GM19035 (cell line): ENCODE data around the gene MAST2.
"Not testable (repeated sequence)": the region's sequence is repeated elsewhere in the genome, so short reads cannot be mapped to it uniquely, and the experiment has no call there.

ENCODE experiments used
- ATAC-seq: cut with Tn5 transposase; IDR thresholded peaks from one replicate; pipeline ENCODE4 v1.9.1; 2021; ENCODE audit not compliant: unreplicated experiment

MAST2 gene

GRCh38 chr1:45930258-45931150 lies 127.1 kb downstream of the MAST2 start:
- ATAC-seq: no peak

DNA sequence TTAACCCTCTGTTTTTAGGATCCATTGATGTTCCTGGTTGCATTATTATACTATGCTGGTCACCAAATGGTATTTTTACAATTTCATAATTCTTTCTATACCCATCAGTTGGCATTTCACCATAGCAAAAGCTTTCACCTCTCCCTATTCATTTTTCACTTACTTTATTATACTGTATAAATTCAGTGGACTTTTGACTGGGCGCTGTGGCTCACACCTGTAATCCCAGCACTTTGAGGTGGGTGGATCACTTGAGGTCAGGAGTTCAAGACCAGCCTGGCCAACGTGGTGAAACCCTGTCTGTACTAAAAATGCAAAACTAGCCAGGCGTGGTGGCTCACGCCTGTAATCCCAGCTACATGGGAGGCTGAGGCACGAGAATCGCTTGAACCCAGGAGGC lies 128.8 kb downstream of the MAST2 start:
- ATAC-seq: not testable (repeated sequence)

GRCh38 chr1:45934947-45935346 lies 131.5 kb downstream of the MAST2 start:
- no peak for ATAC-seq

GRCh38 chr1:45938029-45938428 lies 134.6 kb downstream of the MAST2 start:
- ATAC-seq: no peak

DNA sequence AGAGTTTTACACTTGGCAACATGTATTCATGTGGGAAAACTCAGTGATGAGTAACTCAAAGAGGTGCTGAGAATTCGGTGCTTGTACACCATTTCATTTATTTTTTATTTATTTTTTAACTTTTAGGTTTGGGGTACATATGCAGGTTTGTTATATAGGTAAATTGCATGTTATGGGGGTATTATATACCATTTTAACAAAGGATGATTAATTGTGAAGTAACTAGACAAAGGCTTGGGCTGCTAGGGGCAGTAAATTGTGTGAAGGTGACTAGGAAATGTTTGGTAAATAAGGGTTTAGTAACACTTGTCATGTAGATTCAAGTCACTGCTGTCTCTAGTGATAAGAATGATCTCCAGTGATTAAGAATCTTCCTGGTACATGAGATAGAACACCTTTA lies 139.0 kb downstream of the MAST2 start:
- no peak for ATAC-seq

DNA sequence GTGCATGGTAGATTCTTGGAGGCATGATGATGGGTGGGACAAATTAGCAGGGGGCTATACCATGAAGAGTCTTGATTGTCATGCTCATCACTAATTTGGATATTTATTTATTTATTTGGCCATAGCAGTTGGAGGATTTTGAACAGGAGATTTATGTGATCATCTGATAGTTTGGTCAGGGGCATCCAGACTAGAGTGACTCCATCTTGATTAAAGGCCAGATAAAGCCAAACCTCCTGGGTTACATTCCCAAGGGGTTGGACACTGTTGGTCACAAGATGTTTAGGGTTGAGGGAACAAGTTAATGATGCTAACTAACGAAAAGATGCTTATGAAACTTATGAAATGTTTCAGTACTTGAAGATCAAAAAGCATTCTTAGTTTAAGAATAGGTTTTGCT lies 139.8 kb downstream of the MAST2 start:
- ATAC-seq: no peak

- ATAC-seq: no peak
These were observed 142.0 kb downstream of the MAST2 start for GRCh38 chr1:45945426-45945825.

DNA sequence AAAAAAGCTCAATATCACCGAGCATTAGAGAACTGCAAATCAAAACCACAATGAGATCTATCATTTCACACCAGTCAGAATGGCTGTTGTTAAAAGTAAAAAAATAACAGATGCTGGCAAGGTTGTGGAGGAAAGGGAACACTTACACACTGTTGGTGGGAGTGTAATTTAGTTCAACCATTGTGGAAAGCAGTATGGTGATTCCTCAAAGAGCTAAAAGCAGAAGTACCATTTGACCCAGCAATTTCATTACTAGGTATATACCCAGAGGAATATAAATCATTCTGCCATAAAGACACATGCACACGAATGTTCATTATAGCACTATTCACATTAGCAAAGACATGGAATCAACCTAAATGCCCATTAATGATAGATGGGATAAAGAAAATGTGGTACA lies 146.1 kb downstream of the MAST2 start:
- not testable (repeated sequence) for ATAC-seq

- no peak for ATAC-seq
These were observed 148.7 kb downstream of the MAST2 start for GRCh38 chr1:45952072-45952471.

DNA sequence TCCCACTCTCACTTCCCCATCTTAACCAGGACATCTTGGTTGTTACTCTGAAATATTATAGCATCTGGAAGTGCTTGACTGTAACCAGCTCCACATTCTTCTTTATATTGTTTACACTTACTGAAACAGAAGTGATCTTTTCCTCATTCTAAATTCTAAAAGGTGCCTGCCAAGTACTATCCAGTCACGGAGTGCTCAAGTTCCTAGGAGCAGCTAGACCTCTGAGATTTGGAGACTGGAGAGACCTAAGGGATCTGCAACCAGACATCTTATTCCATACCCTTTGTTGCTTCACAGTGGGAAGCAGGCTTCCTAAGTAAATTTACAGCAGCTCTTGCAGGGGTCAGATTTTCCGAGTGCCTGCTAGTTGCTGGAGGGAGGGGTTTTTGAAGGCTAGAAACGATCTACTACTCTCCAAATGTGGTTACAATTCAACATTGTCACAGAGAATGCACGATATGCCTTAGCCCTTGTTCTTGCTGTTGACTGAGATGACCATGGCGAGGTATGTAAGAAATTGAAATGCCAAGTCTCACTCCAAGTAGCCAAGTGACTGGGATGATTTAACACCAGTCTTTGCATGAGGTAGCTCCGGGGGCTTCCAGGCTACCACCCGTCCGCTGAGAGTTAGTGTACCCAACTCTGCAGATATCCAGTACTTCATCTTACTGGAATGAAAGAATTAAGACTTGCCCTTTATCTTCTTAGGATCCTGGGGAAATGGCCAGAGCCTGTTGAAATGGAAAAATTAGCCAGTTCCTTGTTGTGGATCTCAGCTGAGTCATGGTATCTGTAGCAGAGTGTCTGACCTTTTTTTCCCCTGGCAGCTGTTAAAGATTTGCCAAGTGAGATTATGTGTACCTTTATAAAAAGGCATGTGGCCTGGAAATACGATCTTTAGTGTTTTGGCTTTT lies 150.8 kb downstream of the MAST2 start:
- ATAC-seq: no peak

DNA sequence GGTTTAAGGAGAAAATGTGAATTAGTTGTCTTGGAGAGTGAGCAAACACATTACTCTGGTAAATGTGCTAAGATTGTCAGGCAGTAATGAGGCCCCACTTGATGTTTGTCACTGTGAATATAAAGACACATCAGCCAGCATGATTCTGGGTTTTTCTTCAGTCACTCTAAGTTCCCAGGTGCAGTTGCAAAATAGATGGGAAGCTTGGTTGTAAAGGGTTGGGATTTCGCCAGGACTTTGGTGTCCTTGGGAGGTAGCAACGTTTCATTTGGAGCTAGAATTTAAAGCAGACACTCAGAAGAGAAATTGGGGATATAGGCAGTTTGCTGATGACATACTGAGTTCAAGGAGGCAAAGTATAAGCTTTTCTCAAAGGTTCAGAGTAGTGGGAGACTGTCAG lies 154.3 kb downstream of the MAST2 start:
- ATAC-seq: no peak

DNA sequence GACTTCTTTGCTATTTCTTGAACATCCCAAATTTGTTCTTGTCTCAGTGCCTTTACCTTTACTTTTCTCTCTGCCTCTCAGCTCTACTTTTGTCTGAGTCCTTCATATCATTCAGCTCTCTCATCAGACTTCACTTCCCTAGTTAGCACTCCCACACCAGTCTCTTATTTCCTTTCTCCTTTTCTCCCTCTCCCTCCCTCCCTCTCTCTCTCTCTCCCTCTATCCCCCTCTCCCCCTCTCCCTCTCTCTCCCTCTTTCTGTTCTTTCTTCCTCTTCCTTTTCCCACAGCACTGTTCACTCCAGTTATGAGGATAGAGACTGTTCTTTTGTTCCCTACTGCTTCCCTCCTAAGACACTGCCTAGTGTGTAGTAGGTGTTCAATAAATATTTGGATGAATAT lies 154.9 kb downstream of the MAST2 start:
- no peak for ATAC-seq

DNA sequence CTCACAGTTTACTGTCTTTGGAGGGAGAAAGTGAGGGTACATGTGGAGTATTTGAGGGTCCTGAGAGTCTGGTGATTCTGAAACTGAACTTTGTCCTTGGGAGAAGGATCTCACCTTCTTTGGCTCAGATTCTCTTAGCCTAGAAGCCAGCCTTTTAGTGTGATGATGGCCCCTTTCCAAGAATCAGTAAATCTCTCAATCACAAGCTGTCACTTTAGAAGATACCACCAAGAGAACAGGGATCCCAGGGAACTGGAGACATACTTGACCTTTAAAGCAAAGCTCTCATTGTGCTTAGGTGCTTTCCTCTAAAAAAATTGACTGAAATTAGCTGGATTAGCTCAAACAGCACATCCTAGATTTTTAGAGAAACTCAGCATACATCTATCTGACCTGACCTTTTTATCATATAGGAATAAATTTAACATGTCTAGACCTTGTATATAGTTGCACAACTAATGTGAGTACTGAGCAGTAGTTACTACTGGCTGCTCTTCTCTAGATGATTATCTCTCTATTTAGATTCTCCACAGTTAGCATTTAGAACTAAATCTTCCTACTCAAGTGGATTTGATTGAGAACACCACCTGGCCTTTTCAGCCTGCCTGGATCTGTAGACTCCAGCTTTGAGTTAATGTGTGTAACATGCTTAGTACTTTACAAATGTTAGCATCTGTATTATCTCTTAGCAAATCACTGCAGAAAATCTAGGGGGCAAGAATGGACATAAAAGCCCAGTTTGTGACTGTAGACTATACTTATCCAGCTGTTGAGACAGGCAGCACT lies 157.7 kb downstream of the MAST2 start:
- ATAC-seq: no peak

DNA sequence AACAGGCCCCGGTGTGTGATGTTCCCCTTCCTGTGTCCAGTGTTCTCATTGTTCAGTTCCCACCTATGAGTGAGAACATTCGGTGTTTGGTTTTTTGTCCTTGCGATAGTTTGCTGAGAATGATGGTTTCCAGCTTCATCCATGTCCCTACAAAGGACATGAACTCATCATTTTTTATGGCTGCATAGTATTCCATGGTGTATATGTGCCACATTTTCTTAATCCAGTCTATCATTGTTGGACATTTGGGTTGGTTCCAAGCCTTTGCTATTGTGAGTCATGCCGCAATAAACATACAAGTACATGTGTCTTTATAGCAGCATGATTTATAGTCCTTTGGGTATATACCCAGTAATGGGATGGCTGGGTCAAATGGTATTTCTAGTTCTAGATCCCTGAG lies 158.5 kb downstream of the MAST2 start:
- ATAC-seq: not testable (repeated sequence)

GRCh38 chr1:45968941-45969666 lies 165.7 kb downstream of the MAST2 start:
- no peak for ATAC-seq

GRCh38 chr1:45969866-45970265 lies 166.5 kb downstream of the MAST2 start:
- no peak for ATAC-seq

DNA sequence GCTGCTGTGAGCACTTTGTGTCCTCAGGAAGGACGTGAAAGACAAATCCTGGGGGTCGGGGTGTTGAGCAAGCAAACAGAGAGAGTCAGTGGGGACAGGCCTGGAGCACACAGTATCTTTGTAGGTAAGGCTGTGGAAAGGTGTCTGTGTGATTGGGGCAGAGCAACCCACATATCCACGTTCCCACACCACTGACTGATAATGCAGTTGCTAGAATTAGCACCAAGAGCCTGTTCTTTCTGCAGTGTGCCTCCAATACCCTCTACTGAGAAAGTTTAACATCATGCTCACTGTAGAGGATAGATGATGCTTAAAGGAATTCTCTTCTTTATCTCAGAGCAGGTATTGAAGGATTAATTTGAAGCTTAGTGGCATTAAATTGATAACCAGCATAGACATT lies 167.9 kb downstream of the MAST2 start:
- ATAC-seq: no peak

DNA sequence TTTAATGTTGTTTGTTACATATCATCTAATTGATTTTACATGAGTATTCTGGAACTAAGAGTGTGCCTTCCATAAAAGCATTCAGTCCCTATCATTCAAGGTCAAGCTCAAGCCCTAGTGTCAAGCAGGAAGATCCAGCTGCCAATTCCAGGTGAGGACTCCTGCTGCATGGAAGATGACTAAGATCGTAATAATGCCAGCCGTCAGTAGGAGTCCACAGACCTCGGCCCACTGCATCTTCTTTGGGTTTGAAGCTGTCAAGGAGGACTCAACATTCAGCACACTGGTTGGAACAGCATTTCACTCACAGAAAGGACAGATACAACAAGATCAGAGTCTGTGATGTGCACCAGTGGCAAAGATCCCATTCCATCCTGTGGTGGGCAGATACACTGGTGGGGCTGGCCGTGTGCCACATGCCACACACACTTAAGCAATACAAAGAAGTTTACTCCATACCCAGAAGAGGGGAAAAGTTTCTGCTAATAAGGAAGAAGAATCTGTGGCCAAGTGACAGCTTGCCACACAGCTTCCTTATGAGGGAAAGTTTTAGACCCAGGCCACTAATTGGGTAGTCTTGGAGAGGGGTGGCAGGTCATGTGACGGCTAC lies 168.6 kb downstream of the MAST2 start:
- ATAC-seq: no peak

DNA sequence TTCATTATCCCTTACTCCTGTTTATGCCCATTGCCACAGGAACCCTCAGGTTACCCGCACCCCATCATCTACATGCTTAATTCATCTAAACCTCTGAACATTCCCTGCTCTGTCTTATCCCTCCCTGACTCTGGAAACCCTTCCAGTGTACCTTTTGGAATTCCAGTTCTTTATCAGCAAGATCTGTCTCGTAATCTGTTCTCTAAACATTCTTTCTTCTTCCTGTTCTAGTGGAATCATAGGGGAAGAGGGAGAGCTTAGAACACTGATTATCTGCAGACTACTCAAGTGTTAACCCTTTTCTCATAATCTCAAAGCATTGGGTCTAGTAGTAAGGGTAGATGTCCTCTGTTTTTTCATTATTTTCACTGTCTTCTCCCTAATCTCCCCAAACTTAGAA lies 169.2 kb downstream of the MAST2 start:
- no peak for ATAC-seq

- ATAC-seq: no peak
These were observed 169.7 kb downstream of the MAST2 start for GRCh38 chr1:45973121-45973520.
